ENCODE measurements around the gene BMPR1A.

The BMPR1A gene

GRCh38 chr10:86799188-86799845 lies 42.9 kb downstream of the BMPR1A start:
- DNase-seq (ENCODE audit: low spot score) (no peak), FAIRE-seq (no peak)

- DNase-seq (ENCODE audit: low spot score): no peak
- no peak for FAIRE-seq
Measured at GRCh38 chr10:86801995-86802394, 45.6 kb downstream of the BMPR1A start.

GRCh38 chr10:86802473-86803108 lies 46.2 kb downstream of the BMPR1A start:
- DNase-seq (ENCODE audit: low spot score): no peak
- FAIRE-seq: no peak

GRCh38 chr10:86803156-86803555 lies 46.7 kb downstream of the BMPR1A start:
- no peak for FAIRE-seq

GRCh38 chr10:86804805-86805204 lies 48.4 kb downstream of the BMPR1A start:
- FAIRE-seq (no peak), DNase-seq (ENCODE audit: low spot score) (no peak)

More at GRCh38 chr10:86803156-86803555, 46.7 kb downstream of the BMPR1A start:
- no peak for DNase-seq (ENCODE audit: low spot score)

GRCh38 chr10:86813101-86813500 lies 56.7 kb downstream of the BMPR1A start:
- FAIRE-seq: no peak
- no peak for DNase-seq (ENCODE audit: low spot score)

GRCh38 chr10:86813982-86814381 lies 57.6 kb downstream of the BMPR1A start:
- FAIRE-seq: no peak
- DNase-seq (ENCODE audit: low spot score): no peak

- no peak for FAIRE-seq
- DNase-seq (ENCODE audit: low spot score): no peak
Measured at GRCh38 chr10:86815035-86815617, 58.7 kb downstream of the BMPR1A start.

- FAIRE-seq (no peak), DNase-seq (ENCODE audit: low spot score) (no peak)
Measured at GRCh38 chr10:86815640-86816039, 59.2 kb downstream of the BMPR1A start.

GRCh38 chr10:86817246-86817645 lies 60.8 kb downstream of the BMPR1A start:
- FAIRE-seq: no peak
- no peak for DNase-seq (ENCODE audit: low spot score)

- no peak for DNase-seq (ENCODE audit: low spot score)
- no peak for FAIRE-seq
Measured at GRCh38 chr10:86819567-86819966, 63.1 kb downstream of the BMPR1A start.

GRCh38 chr10:86820509-86820908 lies 64.1 kb downstream of the BMPR1A start:
- FAIRE-seq (no peak), DNase-seq (ENCODE audit: low spot score) (no peak)

- DNase-seq (ENCODE audit: low spot score) (no peak), FAIRE-seq (no peak)
Measured at GRCh38 chr10:86821388-86821999, 65.1 kb downstream of the BMPR1A start.

GRCh38 chr10:86823565-86823964 lies 67.1 kb downstream of the BMPR1A start:
- no peak for FAIRE-seq

GRCh38 chr10:86824151-86824550 lies 67.7 kb downstream of the BMPR1A start:
- FAIRE-seq: no peak
- DNase-seq (ENCODE audit: low spot score): no peak

More at GRCh38 chr10:86823565-86823964, 67.1 kb downstream of the BMPR1A start:
- DNase-seq (ENCODE audit: low spot score): no peak

- no peak for FAIRE-seq
Measured at GRCh38 chr10:86825366-86825765, 68.9 kb downstream of the BMPR1A start.

GRCh38 chr10:86827639-86828038 lies 71.2 kb downstream of the BMPR1A start:
- no peak for FAIRE-seq
- no peak for DNase-seq (ENCODE audit: low spot score)

More at GRCh38 chr10:86825366-86825765, 68.9 kb downstream of the BMPR1A start:
- no peak for DNase-seq (ENCODE audit: low spot score)

- FAIRE-seq (no peak), DNase-seq (ENCODE audit: low spot score) (no peak)
Measured at GRCh38 chr10:86828145-86828544, 71.7 kb downstream of the BMPR1A start.

- no peak for FAIRE-seq
- no peak for DNase-seq (ENCODE audit: low spot score)
Measured at GRCh38 chr10:86829472-86829871, 73.1 kb downstream of the BMPR1A start.

GRCh38 chr10:86830043-86830591 lies 73.7 kb downstream of the BMPR1A start:
- FAIRE-seq: no peak
- no peak for DNase-seq (ENCODE audit: low spot score)

GRCh38 chr10:86833969-86834368 lies 77.5 kb downstream of the BMPR1A start:
- FAIRE-seq (no peak), DNase-seq (ENCODE audit: low spot score) (no peak)

GRCh38 chr10:86836044-86836443 lies 79.6 kb downstream of the BMPR1A start:
- FAIRE-seq (no peak), DNase-seq (ENCODE audit: low spot score) (no peak)
